Measurements from ENCODE around the gene TENM3.

TENM3 gene

GRCh38 chr4:182643801-182644682, 400.8 kb downstream of the TENM3 start:
- DNase-seq: no peak

- no peak for DNase-seq
These were observed 401.5 kb downstream of the TENM3 start for GRCh38 chr4:182644683-182645050.

- no peak for DNase-seq
These were observed 402.3 kb downstream of the TENM3 start for GRCh38 chr4:182645511-182645910.

- no peak for DNase-seq
These were observed 404.6 kb downstream of the TENM3 start for GRCh38 chr4:182647646-182648300.

GRCh38 chr4:182648766-182649165, 405.6 kb downstream of the TENM3 start:
- DNase-seq: no peak

- no peak for DNase-seq
These were observed 406.7 kb downstream of the TENM3 start for GRCh38 chr4:182649698-182650477.

- DNase-seq: no peak
These were observed 410.4 kb downstream of the TENM3 start for GRCh38 chr4:182653596-182653995.

GRCh38 chr4:182655340-182655739, 412.1 kb downstream of the TENM3 start:
- DNase-seq: no peak

GRCh38 chr4:182662551-182662950, 419.3 kb downstream of the TENM3 start:
- no peak for DNase-seq

GRCh38 chr4:182671231-182671630, 428.0 kb downstream of the TENM3 start:
- no peak for DNase-seq

GRCh38 chr4:182671749-182672148, 428.5 kb downstream of the TENM3 start:
- no peak for DNase-seq

GRCh38 chr4:182678590-182678989, 435.4 kb downstream of the TENM3 start:
- no peak for DNase-seq

- DNase-seq: no peak
These were observed 436.3 kb downstream of the TENM3 start for GRCh38 chr4:182679533-182679932.

- DNase-seq: no peak
These were observed 437.0 kb downstream of the TENM3 start for GRCh38 chr4:182680234-182680653.

GRCh38 chr4:182683661-182684060, 440.5 kb downstream of the TENM3 start:
- no peak for DNase-seq

GRCh38 chr4:182684796-182685195, 441.6 kb downstream of the TENM3 start:
- no peak for DNase-seq

GRCh38 chr4:182688081-182688480, 444.9 kb downstream of the TENM3 start:
- no peak for DNase-seq

- DNase-seq: no peak
These were observed 451.3 kb downstream of the TENM3 start for GRCh38 chr4:182694551-182694950.

GRCh38 chr4:182695009-182695408, 451.8 kb downstream of the TENM3 start:
- DNase-seq: no peak

GRCh38 chr4:182695842-182696241, 452.6 kb downstream of the TENM3 start:
- DNase-seq: no peak

- DNase-seq: no peak
These were observed 453.9 kb downstream of the TENM3 start for GRCh38 chr4:182697094-182697493.

GRCh38 chr4:182698212-182698611, 455.0 kb downstream of the TENM3 start:
- no peak for DNase-seq

- DNase-seq: no peak
These were observed 456.0 kb downstream of the TENM3 start for GRCh38 chr4:182699201-182699600.

- no peak for DNase-seq
These were observed 456.6 kb downstream of the TENM3 start for GRCh38 chr4:182699795-182700194.

Measured in NCI-H2029 (cell line).